KMS-11 (cell line): ENCODE results near the gene ARVCF.

ENCODE experiments used
- H2AFZ ChIP-seq: fragments of 200-600 bp; sonication (generic); 2 replicates; pipeline ENCODE4 v1.6.1; 2016; ENCODE audit warnings: antibody characterized with exemption, mixed run types, low read depth
- H3K27ac ChIP-seq: fragments of 200-600 bp; sonication (generic); 2 replicates; pipeline ENCODE4 v1.6.1; 2016; ENCODE audit warnings: mild to moderate bottlenecking, mixed run types
- H3K27me3 ChIP-seq: fragments of 200-600 bp; sonication (generic); 2 replicates; pipeline ENCODE4 v1.6.1; 2017; ENCODE audit warnings: mild to moderate bottlenecking, low read depth, mixed run types, moderate library complexity; ENCODE audit not compliant: insufficient read depth
- H3K36me3 ChIP-seq: fragments of 200-600 bp; sonication (generic); 2 replicates; pipeline ENCODE4 v1.6.1; 2017; ENCODE audit warnings: mild to moderate bottlenecking, mixed run types; ENCODE audit not compliant: insufficient read depth
- H3K4me1 ChIP-seq: fragments of 200-600 bp; sonication (generic); 2 replicates; pipeline ENCODE4 v1.6.1; 2016; ENCODE audit warnings: mild to moderate bottlenecking, low read depth, mixed run types; ENCODE audit not compliant: poor library complexity, severe bottlenecking
- H3K4me2 ChIP-seq: fragments of 200-600 bp; sonication (generic); 2 replicates; pipeline ENCODE4 v1.7.0; 2016; ENCODE audit warnings: mild to moderate bottlenecking, mixed run types
- H3K4me3 ChIP-seq: fragments of 200-600 bp; sonication (generic); IDR thresholded peaks from 2 replicates; pipeline ENCODE4 v1.6.1; 2017; ENCODE audit warnings: low read depth, low read length, mixed read lengths; ENCODE audit not compliant: insufficient read depth
- H3K79me2 ChIP-seq: fragments of 200-600 bp; sonication (generic); 2 replicates; pipeline ENCODE4 v1.6.1; 2016; ENCODE audit warnings: low read depth, mixed run types; ENCODE audit not compliant: insufficient read depth
- H3K9ac ChIP-seq: fragments of 200-600 bp; sonication (generic); 2 replicates; pipeline ENCODE4 v1.6.1; 2016; ENCODE audit warnings: mild to moderate bottlenecking, mixed run types
- H4K20me1 ChIP-seq: fragments of 200-600 bp; sonication (generic); 2 replicates; pipeline ENCODE4 v1.6.1; 2016; ENCODE audit warnings: mild to moderate bottlenecking, mixed run types; ENCODE audit not compliant: insufficient read depth
- CTCF ChIP-seq: fragments of 200-600 bp; sonication (generic); conservative IDR thresholded peaks from 2 replicates; pipeline ENCODE4 v1.6.1; 2017; ENCODE audit warnings: low read depth, mild to moderate bottlenecking, antibody characterized with exemption, low read length, moderate library complexity, mixed read lengths

Gene ARVCF

GRCh38 chr22:20036084-20036482 is 19.5 kb upstream of the ARVCF start:
- Histone ChIP-seq H3K4me1 (peaks cover 20% of the 10 kb centered on the region), H3K36me3 (no peaks in the 10 kb centered on the region), H3K4me3 (no peak overlapping the region), H4K20me1 (no peaks in the 10 kb centered on the region), H3K4me2 (peak overlapping the region; percentile 14), H3K9ac (no peak overlapping the region), H3K27me3 (no peaks in the 10 kb centered on the region), H3K79me2 (no peaks in the 10 kb centered on the region), H2AFZ (no peak overlapping the region), H3K27ac (no peak overlapping the region)
- no peak for TF ChIP-seq CTCF

GRCh38 chr22:20035375-20036083 is 18.9 kb upstream of the ARVCF start:
- Histone ChIP-seq H3K27ac (no peak overlapping the region), H3K9ac (no peak overlapping the region), H3K36me3 (no peaks in the 10 kb centered on the region), H3K4me2 (peak overlapping the region; percentile 14), H3K79me2 (no peaks in the 10 kb centered on the region), H4K20me1 (no peaks in the 10 kb centered on the region), H3K4me3 (no peak overlapping the region), H3K27me3 (no peaks in the 10 kb centered on the region), H3K4me1 (peaks cover 20% of the 10 kb centered on the region), H2AFZ (no peak overlapping the region)
- no peak for TF ChIP-seq CTCF

GRCh38 chr22:20034143-20034542 is 17.5 kb upstream of the ARVCF start:
- Histone ChIP-seq H2AFZ (no peak overlapping the region), H3K4me3 (no peak overlapping the region), H3K9ac (no peak overlapping the region), H4K20me1 (no peaks in the 10 kb centered on the region), H3K4me2 (no peak overlapping the region), H3K36me3 (no peaks in the 10 kb centered on the region), H3K27me3 (no peaks in the 10 kb centered on the region), H3K79me2 (no peaks in the 10 kb centered on the region), H3K27ac (no peak overlapping the region), H3K4me1 (peaks cover 20% of the 10 kb centered on the region)
- no peak for TF ChIP-seq CTCF

GRCh38 chr22:20033045-20033706 is 16.6 kb upstream of the ARVCF start:
- Histone ChIP-seq H3K79me2 (no peaks in the 10 kb centered on the region), H2AFZ (no peak overlapping the region), H3K27me3 (no peaks in the 10 kb centered on the region), H4K20me1 (no peaks in the 10 kb centered on the region), H3K4me1 (peaks cover 20% of the 10 kb centered on the region), H3K36me3 (no peaks in the 10 kb centered on the region), H3K9ac (no peak overlapping the region), H3K27ac (no peak overlapping the region), H3K4me2 (no peak overlapping the region), H3K4me3 (no peak overlapping the region)
- no peak for TF ChIP-seq CTCF
